Measurements from ENCODE around the gene MTHFD1L.

The MTHFD1L gene

GRCh38 chr6:150899231-150899630 lies 33.7 kb downstream of the MTHFD1L start:
- DNase-seq = no peak

- DNase-seq = no peak
These were observed 34.5 kb downstream of the MTHFD1L start for GRCh38 chr6:150900049-150900448.

GRCh38 chr6:150902142-150902776 lies 36.8 kb downstream of the MTHFD1L start:
- no peak for DNase-seq

- no peak for DNase-seq
These were observed 40.3 kb downstream of the MTHFD1L start for GRCh38 chr6:150905769-150906168.

- no peak for DNase-seq
These were observed 41.3 kb downstream of the MTHFD1L start for GRCh38 chr6:150906641-150907326.

- no peak for DNase-seq
These were observed 41.9 kb downstream of the MTHFD1L start for GRCh38 chr6:150907383-150907782.

GRCh38 chr6:150908901-150909300 lies 43.4 kb downstream of the MTHFD1L start:
- DNase-seq = no peak

GRCh38 chr6:150910561-150910960 lies 45.1 kb downstream of the MTHFD1L start:
- no peak for DNase-seq

GRCh38 chr6:150914372-150914771 lies 48.9 kb downstream of the MTHFD1L start:
- no peak for DNase-seq

- no peak for DNase-seq
These were observed 49.8 kb downstream of the MTHFD1L start for GRCh38 chr6:150915131-150915879.

GRCh38 chr6:150915880-150916265 lies 50.4 kb downstream of the MTHFD1L start:
- DNase-seq = no peak

- DNase-seq = no peak
These were observed 54.4 kb downstream of the MTHFD1L start for GRCh38 chr6:150919938-150920337.

GRCh38 chr6:150922137-150922536 lies 56.6 kb downstream of the MTHFD1L start:
- no peak for DNase-seq

- no peak for DNase-seq
These were observed 59.5 kb downstream of the MTHFD1L start for GRCh38 chr6:150924808-150925589.

GRCh38 chr6:150925590-150925928 lies 60.1 kb downstream of the MTHFD1L start:
- DNase-seq = no peak

GRCh38 chr6:150925976-150926375 lies 60.5 kb downstream of the MTHFD1L start:
- no peak for DNase-seq

GRCh38 chr6:150928882-150929281 lies 63.4 kb downstream of the MTHFD1L start:
- no peak for DNase-seq

GRCh38 chr6:150929416-150929815 lies 63.9 kb downstream of the MTHFD1L start:
- DNase-seq = no peak

- no peak for DNase-seq
These were observed 65.3 kb downstream of the MTHFD1L start for GRCh38 chr6:150930841-150931240.

GRCh38 chr6:150931405-150931804 lies 65.9 kb downstream of the MTHFD1L start:
- DNase-seq = no peak

- DNase-seq = no peak
These were observed 67.5 kb downstream of the MTHFD1L start for GRCh38 chr6:150932996-150933395.

- DNase-seq = no peak
These were observed 68.9 kb downstream of the MTHFD1L start for GRCh38 chr6:150934380-150934779.

GRCh38 chr6:150936021-150936555 lies 70.6 kb downstream of the MTHFD1L start:
- DNase-seq = no peak

Data from NCI-H1694 treated with DMSO at 0.1 percent for 48 hours (cell line).